OCI-LY7 (cell line): ENCODE data around the gene STAT5A.
"Not testable (repeated sequence)": the region's sequence is repeated elsewhere in the genome, so short reads cannot be mapped to it uniquely, and the experiment has no call there.

Experiments
- CTCF ChIP-seq: fragments of 200-600 bp; sonication (generic); conservative IDR thresholded peaks from 2 replicates; pipeline ENCODE4 v1.5.1; 2014; ENCODE audit warnings: mild to moderate bottlenecking, antibody characterized with exemption, low read length, moderate library complexity, mixed read lengths
- EZH2phosphoT487 ChIP-seq: fragments of 200-600 bp; sonication (generic); IDR thresholded peaks from 2 replicates; pipeline ENCODE4 v1.6.1; 2018; ENCODE audit warnings: low read depth, borderline replicate concordance, mild to moderate bottlenecking, mixed run types, antibody characterized with exemption, low read length, moderate library complexity, mixed read lengths

GRCh38 chr17:42245183-42245582, 43.1 kb upstream of the STAT5A start:
- TF ChIP-seq CTCF, EZH2phosphoT487: not testable (repeated sequence)
